SK-N-SH treated with all-trans-retinoic acid at 6 μM for 48 hours (cell line): ENCODE data around the gene RRBP1.

Experiments
- ARNTL ChIP-seq: fragments of 450-650 bp; formaldehyde crosslinking; IDR thresholded peaks from 2 replicates; pipeline ENCODE4 v1.5.0; 2020; ENCODE audit warnings: low read depth, mild to moderate bottlenecking, moderate library complexity, borderline replicate concordance
- BACH2 ChIP-seq: fragments of 250-450 bp; sonication (Bioruptor Pico); IDR thresholded peaks from 2 replicates; pipeline ENCODE4 v1.9.0; 2021; ENCODE audit warnings: mild to moderate bottlenecking, borderline replicate concordance
- CSDC2 ChIP-seq: fragments of 250-450 bp; sonication (Bioruptor Pico); IDR thresholded peaks from 2 replicates; pipeline ENCODE4 v1.5.0; 2020; ENCODE audit warnings: mild to moderate bottlenecking, moderate library complexity
- ESRRG ChIP-seq: fragments of 250-450 bp; sonication (Bioruptor Pico); IDR thresholded peaks from 2 replicates; pipeline ENCODE4 v1.6.1; 2021; ENCODE audit warnings: mild to moderate bottlenecking
- GLIS3 ChIP-seq: fragments of 250-450 bp; sonication (Bioruptor Pico); IDR thresholded peaks from 2 replicates; pipeline ENCODE4 v1.5.0; 2020; ENCODE audit warnings: mild to moderate bottlenecking, moderate library complexity
- ISL1 ChIP-seq: fragments of 250-450 bp; sonication (Bioruptor Pico); IDR thresholded peaks from 2 replicates; pipeline ENCODE4 v2.1.2; 2022; ENCODE audit warnings: mild to moderate bottlenecking, moderate library complexity
- SNAI2 ChIP-seq: fragments of 250-450 bp; sonication (Bioruptor Pico); IDR thresholded peaks from 2 replicates; pipeline ENCODE4 v1.5.0; 2020; ENCODE audit warnings: mild to moderate bottlenecking, moderate library complexity
- ZFP30 ChIP-seq: fragments of 450-650 bp; formaldehyde crosslinking; IDR thresholded peaks from 2 replicates; pipeline ENCODE4 v1.5.0; 2022; ENCODE audit warnings: mild to moderate bottlenecking, moderate library complexity
- ZNF70 ChIP-seq: fragments of 450-650 bp; formaldehyde crosslinking; IDR thresholded peaks from 2 replicates; pipeline ENCODE4 v1.5.0; 2020; ENCODE audit warnings: mild to moderate bottlenecking, moderate library complexity
- ZNF8 ChIP-seq: fragments of 450-650 bp; formaldehyde crosslinking; IDR thresholded peaks from 2 replicates; pipeline ENCODE4 v1.5.0; 2020; ENCODE audit warnings: mild to moderate bottlenecking, moderate library complexity
- TF ChIP-seq, protein P1 (sequence below): fragments of 250-450 bp; sonication (Bioruptor Pico); IDR thresholded peaks from 2 replicates; pipeline ENCODE4 v1.5.1; 2020; ENCODE audit warnings: low read depth, mild to moderate bottlenecking, moderate library complexity
- TF ChIP-seq, protein P2 (sequence below): fragments of 250-450 bp; sonication (Bioruptor Pico); IDR thresholded peaks from 2 replicates; pipeline ENCODE4 v1.8.0; 2021; ENCODE audit warnings: low read depth, mild to moderate bottlenecking, moderate library complexity, borderline replicate concordance
- TF ChIP-seq, protein P3 (sequence below): fragments of 250-450 bp; sonication (Bioruptor Pico); IDR thresholded peaks from 2 replicates; pipeline ENCODE4 v1.8.0; 2020; ENCODE audit warnings: mild to moderate bottlenecking, moderate library complexity, borderline replicate concordance

DNA sequence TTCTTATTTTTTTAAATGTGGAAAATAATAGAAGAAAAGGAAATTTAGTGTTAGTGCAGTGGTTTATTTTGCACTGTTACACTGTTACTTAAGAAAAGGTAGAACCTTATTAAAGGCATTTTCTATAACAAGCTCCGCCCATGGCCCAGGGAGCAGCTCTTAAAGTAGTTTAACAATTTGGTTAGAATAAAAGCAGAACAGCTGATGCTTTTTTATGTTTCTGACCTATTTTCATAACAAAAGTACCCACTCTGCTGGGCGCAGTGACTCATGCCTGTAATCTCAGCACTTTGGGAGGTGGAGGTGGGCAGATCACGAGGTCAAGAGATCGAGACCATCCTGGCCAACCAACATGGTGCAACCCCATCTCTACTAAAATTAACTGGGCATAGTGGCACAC lies 79.5 kb downstream of the RRBP1 start:
- TF ChIP-seq ESRRG (CRISPR knock-in tag): no peak
- no peak for TF ChIP-seq BACH2
- TF ChIP-seq SNAI2 (CRISPR knock-in tag): no peak
- TF ChIP-seq, protein P1, sequence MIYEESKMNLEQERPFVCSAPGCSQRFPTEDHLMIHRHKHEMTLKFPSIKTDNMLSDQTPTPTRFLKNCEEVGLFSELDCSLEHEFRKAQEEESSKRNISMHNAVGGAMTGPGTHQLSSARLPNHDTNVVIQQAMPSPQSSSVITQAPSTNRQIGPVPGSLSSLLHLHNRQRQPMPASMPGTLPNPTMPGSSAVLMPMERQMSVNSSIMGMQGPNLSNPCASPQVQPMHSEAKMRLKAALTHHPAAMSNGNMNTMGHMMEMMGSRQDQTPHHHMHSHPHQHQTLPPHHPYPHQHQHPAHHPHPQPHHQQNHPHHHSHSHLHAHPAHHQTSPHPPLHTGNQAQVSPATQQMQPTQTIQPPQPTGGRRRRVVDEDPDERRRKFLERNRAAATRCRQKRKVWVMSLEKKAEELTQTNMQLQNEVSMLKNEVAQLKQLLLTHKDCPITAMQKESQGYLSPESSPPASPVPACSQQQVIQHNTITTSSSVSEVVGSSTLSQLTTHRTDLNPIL (CRISPR knock-in tag): no peak
- TF ChIP-seq CSDC2 (CRISPR knock-in tag): no peak
- TF ChIP-seq, protein P2, sequence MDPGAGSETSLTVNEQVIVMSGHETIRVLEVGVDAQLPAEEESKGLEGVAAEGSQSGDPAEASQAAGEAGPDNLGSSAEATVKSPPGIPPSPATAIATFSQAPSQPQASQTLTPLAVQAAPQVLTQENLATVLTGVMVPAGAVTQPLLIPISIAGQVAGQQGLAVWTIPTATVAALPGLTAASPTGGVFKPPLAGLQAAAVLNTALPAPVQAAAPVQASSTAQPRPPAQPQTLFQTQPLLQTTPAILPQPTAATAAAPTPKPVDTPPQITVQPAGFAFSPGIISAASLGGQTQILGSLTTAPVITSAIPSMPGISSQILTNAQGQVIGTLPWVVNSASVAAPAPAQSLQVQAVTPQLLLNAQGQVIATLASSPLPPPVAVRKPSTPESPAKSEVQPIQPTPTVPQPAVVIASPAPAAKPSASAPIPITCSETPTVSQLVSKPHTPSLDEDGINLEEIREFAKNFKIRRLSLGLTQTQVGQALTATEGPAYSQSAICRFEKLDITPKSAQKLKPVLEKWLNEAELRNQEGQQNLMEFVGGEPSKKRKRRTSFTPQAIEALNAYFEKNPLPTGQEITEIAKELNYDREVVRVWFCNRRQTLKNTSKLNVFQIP (CRISPR knock-in tag): no peak
- no peak for TF ChIP-seq ARNTL (CRISPR knock-in tag)
- TF ChIP-seq ZFP30 (CRISPR knock-in tag): no peak
- no peak for TF ChIP-seq ZNF70 (CRISPR knock-in tag)
- TF ChIP-seq GLIS3 (CRISPR knock-in tag): no peak
- TF ChIP-seq ISL1 (CRISPR knock-in tag): no peak
- TF ChIP-seq, protein P3, sequence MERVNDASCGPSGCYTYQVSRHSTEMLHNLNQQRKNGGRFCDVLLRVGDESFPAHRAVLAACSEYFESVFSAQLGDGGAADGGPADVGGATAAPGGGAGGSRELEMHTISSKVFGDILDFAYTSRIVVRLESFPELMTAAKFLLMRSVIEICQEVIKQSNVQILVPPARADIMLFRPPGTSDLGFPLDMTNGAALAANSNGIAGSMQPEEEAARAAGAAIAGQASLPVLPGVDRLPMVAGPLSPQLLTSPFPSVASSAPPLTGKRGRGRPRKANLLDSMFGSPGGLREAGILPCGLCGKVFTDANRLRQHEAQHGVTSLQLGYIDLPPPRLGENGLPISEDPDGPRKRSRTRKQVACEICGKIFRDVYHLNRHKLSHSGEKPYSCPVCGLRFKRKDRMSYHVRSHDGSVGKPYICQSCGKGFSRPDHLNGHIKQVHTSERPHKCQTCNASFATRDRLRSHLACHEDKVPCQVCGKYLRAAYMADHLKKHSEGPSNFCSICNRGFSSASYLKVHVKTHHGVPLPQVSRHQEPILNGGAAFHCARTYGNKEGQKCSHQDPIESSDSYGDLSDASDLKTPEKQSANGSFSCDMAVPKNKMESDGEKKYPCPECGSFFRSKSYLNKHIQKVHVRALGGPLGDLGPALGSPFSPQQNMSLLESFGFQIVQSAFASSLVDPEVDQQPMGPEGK: no peak
- no peak for TF ChIP-seq ZNF8 (CRISPR knock-in tag)
